C4-2B (cell line): Measurements from ENCODE around the gene SMO.
"Not testable (repeated sequence)": the region's sequence is repeated elsewhere in the genome, so short reads cannot be mapped to it uniquely, and the experiment has no call there.

ENCODE experiments used
- H3K27ac ChIP-seq: fragments of 450-650 bp; 2 replicates; pipeline ENCODE4 v1.5.1; 2017
- ZFX ChIP-seq: fragments of 450-650 bp; IDR thresholded peaks from 2 replicates; pipeline ENCODE4 v1.6.1; 2017
- TF ChIP-seq, protein P1 (sequence below): fragments of 450-650 bp; conservative IDR thresholded peaks from 2 replicates; pipeline ENCODE4 v1.5.1; 2017; ENCODE audit warnings: mild to moderate bottlenecking

SMO gene

DNA sequence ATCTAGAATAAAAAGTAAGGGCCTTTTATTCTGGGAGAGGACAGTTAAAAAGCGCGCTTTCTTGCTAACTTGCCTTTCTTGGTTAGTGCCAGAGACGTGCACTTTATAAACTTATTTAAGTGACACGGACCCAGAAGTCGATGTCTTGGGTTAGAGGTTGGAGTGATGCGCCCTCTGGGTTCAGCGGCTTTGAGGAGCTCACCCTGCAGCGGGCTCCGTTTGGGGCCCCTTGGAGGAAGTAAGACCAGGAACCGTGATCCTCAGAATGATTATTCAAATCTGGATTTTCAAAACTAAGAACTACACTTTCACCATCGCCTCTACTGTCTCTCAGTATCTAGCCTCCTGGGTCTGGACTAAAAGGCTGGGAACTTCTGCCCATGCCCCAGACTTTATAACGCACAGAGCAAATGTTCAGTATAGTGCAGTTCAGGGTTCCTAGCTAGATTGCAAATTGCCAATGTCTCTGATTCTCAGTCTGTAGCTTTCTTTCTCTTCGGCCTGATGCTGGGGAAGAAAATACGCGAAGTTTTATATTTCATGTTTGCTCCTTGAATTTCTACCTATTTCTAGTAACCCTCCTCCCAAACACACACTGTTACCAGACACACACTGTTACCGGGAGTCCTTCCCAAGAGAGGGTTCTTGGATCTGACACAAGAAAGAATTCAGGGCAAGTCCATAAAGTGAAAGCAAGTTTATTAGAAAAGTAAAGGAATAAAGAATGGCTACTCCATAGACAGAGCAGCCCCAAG lies 18.6 kb upstream of the SMO start:
- no peak overlapping the region for H3K27ac ChIP-seq
- no peak for TF ChIP-seq ZFX
- TF ChIP-seq, protein P1, sequence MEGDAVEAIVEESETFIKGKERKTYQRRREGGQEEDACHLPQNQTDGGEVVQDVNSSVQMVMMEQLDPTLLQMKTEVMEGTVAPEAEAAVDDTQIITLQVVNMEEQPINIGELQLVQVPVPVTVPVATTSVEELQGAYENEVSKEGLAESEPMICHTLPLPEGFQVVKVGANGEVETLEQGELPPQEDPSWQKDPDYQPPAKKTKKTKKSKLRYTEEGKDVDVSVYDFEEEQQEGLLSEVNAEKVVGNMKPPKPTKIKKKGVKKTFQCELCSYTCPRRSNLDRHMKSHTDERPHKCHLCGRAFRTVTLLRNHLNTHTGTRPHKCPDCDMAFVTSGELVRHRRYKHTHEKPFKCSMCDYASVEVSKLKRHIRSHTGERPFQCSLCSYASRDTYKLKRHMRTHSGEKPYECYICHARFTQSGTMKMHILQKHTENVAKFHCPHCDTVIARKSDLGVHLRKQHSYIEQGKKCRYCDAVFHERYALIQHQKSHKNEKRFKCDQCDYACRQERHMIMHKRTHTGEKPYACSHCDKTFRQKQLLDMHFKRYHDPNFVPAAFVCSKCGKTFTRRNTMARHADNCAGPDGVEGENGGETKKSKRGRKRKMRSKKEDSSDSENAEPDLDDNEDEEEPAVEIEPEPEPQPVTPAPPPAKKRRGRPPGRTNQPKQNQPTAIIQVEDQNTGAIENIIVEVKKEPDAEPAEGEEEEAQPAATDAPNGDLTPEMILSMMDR, result no peak

DNA sequence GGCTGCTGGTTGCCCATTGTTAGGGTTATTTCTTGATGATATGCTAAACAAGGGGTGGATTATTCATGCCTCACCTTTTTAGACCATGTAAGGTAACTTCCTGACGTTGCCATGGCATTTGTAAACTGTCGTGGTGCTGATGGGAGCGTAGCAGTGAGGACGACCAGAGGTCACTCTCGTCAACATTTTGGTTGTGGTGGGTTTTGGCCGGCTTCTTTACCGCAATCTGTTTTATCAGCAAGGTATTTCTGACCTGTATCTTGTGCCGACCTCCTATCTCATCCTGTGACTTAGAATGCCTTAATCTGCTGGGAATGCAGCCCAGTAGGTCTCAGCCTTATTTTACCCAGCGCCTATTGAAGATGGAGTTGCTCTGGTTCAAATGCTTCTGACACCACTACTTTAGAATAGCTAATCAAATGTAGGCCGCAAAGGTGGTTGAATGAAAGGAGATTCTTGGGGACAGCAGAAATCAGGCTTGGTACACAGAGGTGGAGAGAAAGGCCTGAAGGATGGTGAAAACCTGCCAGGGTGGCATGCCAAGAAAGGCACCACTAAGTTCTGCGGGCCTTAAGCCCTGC lies 17.9 kb upstream of the SMO start:
- no peak overlapping the region for H3K27ac ChIP-seq
- TF ChIP-seq, protein P1, result no peak
- TF ChIP-seq ZFX, result no peak

DNA sequence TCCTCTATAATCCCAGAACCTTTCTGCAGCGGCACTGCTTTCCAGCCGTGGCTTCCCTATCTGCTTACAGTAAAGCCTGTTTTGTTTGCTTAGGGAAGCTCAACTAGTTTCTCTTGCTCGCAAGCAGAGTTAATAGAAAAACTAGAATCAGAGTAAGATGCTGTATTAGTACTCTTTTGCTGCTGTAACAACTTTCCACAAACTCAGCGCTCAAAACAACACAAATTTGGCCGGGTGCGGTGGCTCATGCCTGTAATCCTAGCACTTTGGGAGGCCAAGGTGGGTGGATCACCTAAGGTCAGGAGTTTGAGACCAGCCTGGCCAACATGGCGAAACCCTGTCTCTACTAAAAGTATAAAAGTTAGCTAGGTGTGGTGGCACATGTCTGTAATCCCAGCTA lies 14.6 kb upstream of the SMO start:
- H3K27ac ChIP-seq, result not testable (repeated sequence)

DNA sequence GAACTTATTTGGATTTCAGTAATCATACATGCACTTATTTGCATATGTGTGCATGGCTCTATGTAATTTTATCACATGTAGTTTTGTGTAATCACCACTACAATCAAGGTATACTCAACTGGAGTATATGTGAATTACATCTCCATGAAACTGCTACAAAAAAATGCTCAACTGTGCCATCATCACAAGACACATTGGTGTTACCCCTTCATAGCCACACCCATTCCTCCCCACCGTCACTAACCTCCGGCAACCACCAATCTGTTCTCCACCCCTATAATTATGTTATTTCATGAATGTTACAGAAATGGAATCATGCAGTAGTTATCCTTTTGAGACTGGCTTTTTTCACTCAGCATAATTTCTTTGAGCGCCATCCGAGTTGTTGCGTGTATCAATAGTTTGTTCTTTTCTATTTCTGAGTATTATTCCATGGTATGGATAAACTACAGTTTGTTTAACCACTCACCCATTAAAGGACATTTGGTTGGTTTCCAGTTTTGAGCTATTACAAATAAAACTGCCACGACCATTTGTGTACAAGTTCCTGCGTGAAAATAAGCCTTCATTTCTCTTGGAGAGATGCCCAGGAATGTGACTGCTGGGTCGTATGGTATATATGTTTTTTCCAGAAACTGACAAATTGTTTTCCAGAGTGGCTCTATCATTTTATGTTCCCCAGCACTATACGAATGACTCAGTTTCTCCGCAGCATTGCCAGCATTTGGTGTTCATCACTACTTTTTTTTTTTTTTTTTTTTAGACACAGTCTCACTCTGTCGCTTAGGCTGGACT lies 11.3 kb upstream of the SMO start:
- TF ChIP-seq, protein P1, result no peak
- TF ChIP-seq ZFX, result no peak
- H3K27ac ChIP-seq, result no peak overlapping the region

DNA sequence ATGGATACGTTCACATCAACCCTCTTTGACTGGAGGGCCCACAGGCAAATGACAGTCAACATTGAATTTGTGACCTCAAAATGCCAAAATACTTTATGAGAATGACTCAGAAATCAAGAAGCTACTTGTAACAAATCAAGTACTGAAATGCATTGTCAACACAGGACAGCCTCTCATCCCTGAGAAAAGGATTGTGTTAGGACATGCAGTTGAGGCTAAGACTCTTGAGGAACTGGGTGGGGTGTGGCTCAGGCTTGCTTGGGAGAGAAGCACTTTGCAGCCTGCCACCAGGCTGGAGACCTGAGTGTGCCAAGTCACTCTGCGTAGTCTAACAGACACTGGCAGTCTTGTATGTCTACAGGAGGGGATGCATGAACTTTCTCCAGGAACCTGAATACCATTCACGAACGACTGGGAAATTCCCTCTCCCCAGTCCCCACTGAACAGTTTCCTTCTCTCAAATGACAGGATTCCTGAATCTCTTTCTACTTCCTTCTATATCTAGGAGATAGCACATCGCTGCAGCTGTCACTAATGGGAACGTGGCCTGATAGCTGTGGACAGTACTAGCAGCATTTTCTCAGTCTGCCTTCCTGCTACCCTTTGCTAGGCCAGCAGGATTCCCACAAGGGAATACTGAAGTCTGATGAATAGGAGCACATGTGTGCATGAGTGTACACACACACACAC lies 3.3 kb upstream of the SMO start:
- TF ChIP-seq ZFX, result no peak
- TF ChIP-seq, protein P1, result no peak
- H3K27ac ChIP-seq, result no peak overlapping the region

DNA sequence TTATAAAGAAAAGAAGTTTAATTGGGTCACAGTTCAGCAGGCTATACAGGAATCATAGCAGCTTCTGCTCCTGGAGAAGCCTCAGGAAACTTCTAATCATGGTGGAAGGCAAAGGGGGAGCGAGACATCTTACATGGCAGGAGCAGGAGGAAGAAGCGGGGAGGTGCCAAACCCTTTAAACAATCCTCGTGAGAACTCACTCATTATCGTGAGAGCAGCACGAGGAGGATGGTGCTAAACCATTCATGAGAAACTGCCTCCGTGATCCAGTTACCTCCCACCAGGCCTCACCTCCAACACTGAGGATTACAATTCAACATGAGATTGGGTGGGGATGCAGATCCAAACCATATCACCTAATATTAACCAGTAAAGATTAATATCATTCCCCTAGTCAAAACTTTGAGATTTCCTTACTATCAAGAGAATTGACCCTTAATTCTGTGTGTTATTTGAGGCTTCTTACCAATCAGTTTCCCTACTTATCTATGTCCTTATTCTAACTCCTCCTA lies 1.6 kb upstream of the SMO start:
- TF ChIP-seq ZFX, result no peak
- TF ChIP-seq, protein P1, result no peak
- no peak overlapping the region for H3K27ac ChIP-seq

DNA sequence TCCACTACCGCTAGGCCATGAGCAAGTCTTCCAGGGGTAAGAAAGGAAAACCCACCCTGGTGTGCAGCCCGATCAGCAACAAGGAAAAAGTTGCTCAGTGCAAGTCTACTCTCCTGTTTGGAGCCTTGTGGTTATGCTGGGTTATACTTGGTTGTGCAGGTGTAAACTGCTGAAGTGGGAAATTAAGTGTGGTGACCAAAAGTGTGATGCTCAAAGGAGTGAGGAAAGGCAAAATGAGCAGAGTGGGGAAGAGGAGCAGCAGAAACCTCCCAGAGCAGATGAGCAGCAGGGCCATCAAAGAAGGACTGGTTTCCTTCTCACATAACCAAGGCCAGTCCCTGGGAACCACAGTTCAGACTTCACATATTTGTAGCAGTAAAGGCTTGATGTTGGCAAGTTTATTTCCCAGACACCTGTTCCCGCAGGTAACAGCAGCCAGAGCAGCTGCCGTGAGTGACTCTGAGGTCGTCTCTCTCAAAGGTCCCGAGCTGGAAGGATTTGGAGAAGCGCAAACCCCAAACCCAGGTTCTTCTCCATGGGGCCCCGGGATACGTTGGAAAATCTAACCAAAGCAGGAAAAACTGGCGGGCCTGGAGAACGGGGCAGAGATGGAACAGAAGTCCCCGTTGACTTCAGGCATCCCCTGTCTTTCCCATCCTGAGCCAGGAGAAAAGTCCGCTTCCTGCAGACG lies 607 bp upstream of the SMO start:
- H3K27ac ChIP-seq, result peak overlapping the region; percentile 50; the same call in 1 of the 2 replicates
- TF ChIP-seq, protein P1, result no peak
- TF ChIP-seq ZFX, result no peak
